HepG2 (cell line): Measurements from ENCODE around the gene CLCN4. TPM values are rescaled to one million over a fixed set of nuclear protein-coding genes. Genes with fewer than 3 reads are reported as not detected.

Experiments
- ATAC-seq: fragments of 200-7000 bp; cut with Tn5 transposase; 3 replicates; pipeline ENCODE4 v1.9.1; 2020; ENCODE audit warnings: mild to moderate bottlenecking, moderate library complexity
- BruUV-seq: library from RNA; stranded (reverse); fragments of 400-500 nt; replicated peaks from 2 replicates; lab custom pipeline; 2021; lab: Mats Ljungman, UMichigan
- CTCF ChIA-PET: fragments of 300-600 bp; formaldehyde crosslinking; extraction: SDS; loops from one replicate; lab custom pipeline; 2021; ENCODE audit warnings: low total read pairs, inconsistent platforms, low intra/inter-chr PET ratio; lab: Yijun Ruan, JAX
- POLR2A ChIA-PET: fragments of 350-600 bp; sonication (Branson Sonifier 250); formaldehyde crosslinking; loops from one replicate; lab custom pipeline; 2020; ENCODE audit warnings: antibody characterized with exemption, inconsistent platforms; lab: Yijun Ruan, JAX
- DNase-seq: peaks from one replicate; pipeline ENCODE4 v3.0.0-alpha.2; 2015; ENCODE audit warnings: low spot score
- FAIRE-seq: peaks from 3 replicates; lab custom pipeline; 2011; peaks lifted over from hg19 to GRCh38; lab: Jason Lieb, UNC
- H2AFZ ChIP-seq: one replicate; pipeline ENCODE4 v1.6.1; 2011; ENCODE audit warnings: low read length, inconsistent platforms
- H3K27ac ChIP-seq: fragments of 300-600 bp; 3 replicates; pipeline ENCODE4 v1.8.0; 2011; ENCODE audit warnings: mixed run types, mild to moderate bottlenecking, mixed read lengths, low read length, inconsistent platforms; ENCODE audit not compliant: insufficient read depth; ENCODE audit errors: extremely low read length
- H3K27me3 ChIP-seq, 2 experiments: fragments of 200-600 bp in 1 of 2; 2 replicates in 1 of 2; 3 replicates in 1 of 2; pipeline versions ENCODE4 v1.6.0 to v1.8.0; 2011; ENCODE audit warnings: low read length in 2 of 2, mild to moderate bottlenecking in 2 of 2, moderate library complexity in 2 of 2, inconsistent platforms in 1 of 2; ENCODE audit not compliant: insufficient read depth in 2 of 2, control insufficient read depth in 1 of 2
- H3K36me3 ChIP-seq, 2 experiments: fragments of 200-600 bp in 1 of 2; replicated peaks in 1 of 2; 2 replicates in 1 of 2; 3 replicates in 1 of 2; pipeline versions ENCODE4 v1.5.1 to v1.8.0; 2011; ENCODE audit warnings: low read length in 2 of 2, inconsistent platforms in 1 of 2; ENCODE audit not compliant: insufficient read depth in 2 of 2, control insufficient read depth in 1 of 2
- H3K4me1 ChIP-seq: 2 replicates; pipeline ENCODE4 v1.5.1; 2012; ENCODE audit warnings: low read length, inconsistent platforms; ENCODE audit not compliant: insufficient read depth
- H3K4me2 ChIP-seq: 2 replicates; pipeline ENCODE4 v1.6.0; 2011; ENCODE audit warnings: low read depth, low read length, inconsistent platforms
- H3K4me3 ChIP-seq, 3 experiments: fragments of 200-600 bp in 1 of 3; sonication (generic), shearing (Covaris generic) in 1 of 3; replicated peaks in 1 of 3; 2 replicates each; pipeline ENCODE4 v1.5.1; 2011 to 2016; ENCODE audit warnings: low read length in 3 of 3, inconsistent platforms in 2 of 3, low read depth in 2 of 3, mild to moderate bottlenecking in 2 of 3, control low read depth in 1 of 3, mixed read lengths in 1 of 3; ENCODE audit not compliant: insufficient read depth in 1 of 3
- H3K79me2 ChIP-seq: one replicate; pipeline ENCODE4 v1.6.1; 2011; ENCODE audit warnings: low read length, inconsistent platforms; ENCODE audit not compliant: insufficient read depth
- H3K9ac ChIP-seq: 2 replicates; pipeline ENCODE4 v1.6.0; 2011; ENCODE audit warnings: mild to moderate bottlenecking, low read depth, low read length, inconsistent platforms; ENCODE audit not compliant: insufficient read depth
- H3K9me3 ChIP-seq: 2 replicates; pipeline ENCODE4 v1.5.1; 2012; ENCODE audit warnings: mild to moderate bottlenecking, low read length
- H4K20me1 ChIP-seq: 2 replicates; pipeline ENCODE4 v1.6.0; 2011; ENCODE audit warnings: inconsistent platforms, mild to moderate bottlenecking, low read length, moderate library complexity; ENCODE audit not compliant: insufficient read depth
- CEBPZ ChIP-seq: IDR thresholded peaks from 2 replicates; pipeline ENCODE4 v1.6.1; 2012; ENCODE audit warnings: low read length, improper control_type of control experiment
- DNMT3B ChIP-seq: conservative IDR thresholded peaks from 2 replicates; pipeline ENCODE4 v1.6.1; 2016; ENCODE audit warnings: missing biosample characterization, control low read depth
- ISL2 ChIP-seq: sonication (generic); formaldehyde crosslinking; IDR thresholded peaks from 2 replicates; pipeline ENCODE4 v1.5.0; 2020; ENCODE audit warnings: missing genetic modification reagents
- JUNB ChIP-seq: sonication (generic); formaldehyde crosslinking; IDR thresholded peaks from 2 replicates; pipeline ENCODE4 v1.8.0; 2022; ENCODE audit warnings: missing genetic modification reagents, mild to moderate bottlenecking, borderline replicate concordance
- MATR3 ChIP-seq: sonication (generic); formaldehyde crosslinking; IDR thresholded peaks from 2 replicates; pipeline ENCODE4 v1.4.0; 2020; ENCODE audit warnings: missing genetic modification reagents
- NFATC3 ChIP-seq: sonication (generic); formaldehyde crosslinking; IDR thresholded peaks from 2 replicates; pipeline ENCODE4 v1.5.1; 2020; ENCODE audit warnings: mild to moderate bottlenecking, missing genetic modification reagents
- PAF1 ChIP-seq: IDR thresholded peaks from 2 replicates; pipeline ENCODE4 v1.6.1; 2016; ENCODE audit warnings: missing genetic modification reagents, missing compliant biosample characterization
- TRIM24 ChIP-seq: sonication (generic); formaldehyde crosslinking; IDR thresholded peaks from 2 replicates; pipeline ENCODE4 v1.8.0; 2022; ENCODE audit warnings: mild to moderate bottlenecking, missing genetic modification reagents
- ZBTB8A ChIP-seq: sonication (generic); formaldehyde crosslinking; IDR thresholded peaks from 2 replicates; pipeline ENCODE4 v1.4.0; 2020; ENCODE audit warnings: mild to moderate bottlenecking, low read depth, missing genetic modification reagents, borderline replicate concordance
- ZNF232 ChIP-seq: sonication (generic); formaldehyde crosslinking; IDR thresholded peaks from 2 replicates; pipeline ENCODE4 v1.4.0; 2020; ENCODE audit warnings: missing genetic modification reagents, borderline replicate concordance
- ZNF510 ChIP-seq: sonication (generic); formaldehyde crosslinking; IDR thresholded peaks from 2 replicates; pipeline ENCODE4 v1.4.0; 2020; ENCODE audit warnings: low read depth, mild to moderate bottlenecking, missing genetic modification reagents
- ZNF512 ChIP-seq: sonication (generic); formaldehyde crosslinking; IDR thresholded peaks from 2 replicates; pipeline ENCODE4 v1.4.0; 2020; ENCODE audit warnings: mild to moderate bottlenecking, missing genetic modification reagents
- ZNF558 ChIP-seq: sonication (generic); formaldehyde crosslinking; IDR thresholded peaks from 2 replicates; pipeline ENCODE4 v1.9.0; 2022; ENCODE audit warnings: mild to moderate bottlenecking, missing genetic modification reagents, borderline replicate concordance
- ZNF687 ChIP-seq: sonication (generic); formaldehyde crosslinking; IDR thresholded peaks from 2 replicates; pipeline ENCODE4 v1.5.1; 2020; ENCODE audit warnings: mild to moderate bottlenecking, missing genetic modification reagents, moderate library complexity
- ZNF780A ChIP-seq: sonication (generic); formaldehyde crosslinking; IDR thresholded peaks from 2 replicates; pipeline ENCODE4 v1.8.0; 2022; ENCODE audit warnings: mild to moderate bottlenecking, missing genetic modification reagents, moderate library complexity
- ZSCAN31 ChIP-seq: sonication (generic); formaldehyde crosslinking; IDR thresholded peaks from 2 replicates; pipeline ENCODE4 v1.5.0; 2020; ENCODE audit warnings: low read depth, mild to moderate bottlenecking, missing genetic modification reagents
- WGBS: methylation state at CpG from one replicate; pipeline ENCODE4 v1.1.6; 2017; ENCODE audit warnings: low lambda C conversion rate; 5-methylcytosine and 5-hydroxymethylcytosine counted together
- in situ Hi-C: cut with HindIII; loops from 2 replicates; pipeline ENCODE4 v1.10.0; 2017; ENCODE audit warnings: low pct_unique_long_range_greater_than_20kb; ENCODE audit not compliant: extremely low pct_ligation_motif_present
- intact Hi-C: fragments of 100-400 bp; cut with micrococcal nuclease; formaldehyde crosslinking; loops from one replicate; pipeline ENCODE4 v1.10.0; 2022; ENCODE audit not compliant: unreplicated experiment
- polyA plus RNA-seq, 8 experiments: library from polyadenylated mRNA; depleted of rRNA in 3 of 8; stranded (reverse) in 7 of 8; unstranded in 1 of 8; fragments of >200 nt; fragmentation: Illumina TruSeq in 4 of 8; extraction: Trizol in 4 of 8; gene quantifications; 2 replicates each; pipeline versions ENCODE4 v1.2.1 to v1.2.3, GENCODE V29; 2011 to 2016; ENCODE audit warnings: low read depth in 4 of 8, missing spikeins in 1 of 8, mixed read lengths in 1 of 8; ENCODE audit not compliant: insufficient read depth in 1 of 8
- total RNA-seq, 5 experiments: library from RNA; depleted of rRNA; stranded (reverse); fragments of >200 nt; fragmentation: Illumina TruSeq; extraction: Trizol; gene quantifications; 2 replicates each; pipeline ENCODE4 v1.2.3, GENCODE V29; 2016; ENCODE audit warnings: low read depth in 1 of 5

The CLCN4 gene
- total and polyA plus RNA-seq, 2 of the 13 experiments (the other 11 are each of a cell fraction or from before 2014, with no cell fraction given) = 1.8 to 2.5 TPM

- TF ChIP-seq CEBPZ (no peak), DNMT3B (CRISPR knock-in tag) (no peak), ZNF780A (CRISPR knock-in tag) (no peak)
Measured at GRCh38 chrX:10126834-10127233, 29.9 kb upstream of the CLCN4 start (continued).

- 94% methylated on average over 11 of the region's 17 CpGs for WGBS
- intact Hi-C loops (no loop called here), in situ Hi-C loops (no loop called here)
- DNase-seq (no peak), ATAC-seq (no peak), FAIRE-seq (no peak)
- H3K4me3 ChIP-seq = no peak overlapping the region
- no peaks in the 10 kb centered on the region for H4K20me1 ChIP-seq
- no peak overlapping the region for H3K4me2 ChIP-seq
- H3K27ac ChIP-seq = no peak overlapping the region
- H3K9me3 ChIP-seq = no peaks in the 10 kb centered on the region
- ChIA-PET POLR2A (no interaction called here), CTCF (no interaction called here)
- no TSS peak for BruUV-seq
- no peaks in the 10 kb centered on the region for H3K27me3 ChIP-seq
- H3K4me1 ChIP-seq = no peaks in the 10 kb centered on the region
- no peak overlapping the region for H3K9ac ChIP-seq
- H2AFZ ChIP-seq = no peak overlapping the region
- H3K36me3 ChIP-seq = no peaks in the 10 kb centered on the region
- H3K79me2 ChIP-seq = no peaks in the 10 kb centered on the region
- TF ChIP-seq JUNB (CRISPR knock-in tag) (no peak), ISL2 (CRISPR knock-in tag) (no peak), ZNF687 (CRISPR knock-in tag) (no peak), PAF1 (no peak), ZBTB8A (CRISPR knock-in tag) (no peak), ZNF512 (CRISPR knock-in tag) (no peak), ZSCAN31 (CRISPR knock-in tag) (no peak), ZNF510 (CRISPR knock-in tag) (no peak), MATR3 (CRISPR knock-in tag) (no peak), NFATC3 (CRISPR knock-in tag) (no peak), ZNF558 (CRISPR knock-in tag) (no peak), TRIM24 (CRISPR knock-in tag) (no peak), ZNF232 (CRISPR knock-in tag) (no peak)
Measured at GRCh38 chrX:10128386-10128785, 28.4 kb upstream of the CLCN4 start.
